Activated CD8-positive, alpha-beta T cell treated with anti-CD3 and anti-CD28 coated beads for 36 hours (primary cell): Measurements from ENCODE around the gene SGK1. TPM values are rescaled to one million over a fixed set of nuclear protein-coding genes. Genes with fewer than 3 reads are reported as not detected.

Experiments used
- ATAC-seq: fragments of 200-7000 bp; cut with Tn5 transposase; one replicate; pipeline ENCODE4 v1.10.0; 2021; ENCODE audit warnings: mild to moderate bottlenecking, moderate library complexity
- CTCF ChIA-PET: fragments of 350-600 bp; sonication (Branson Sonifier 250); formaldehyde crosslinking; loops from one replicate; lab custom pipeline; 2021; ENCODE audit warnings: antibody characterized with exemption; lab: Charles Lee
- POLR2A ChIA-PET: fragments of 350-600 bp; sonication (Branson Sonifier 250); formaldehyde crosslinking; loops from one replicate; lab custom pipeline; 2021; ENCODE audit warnings: antibody characterized with exemption; lab: Charles Lee
- DNase-seq: peaks from one replicate; pipeline ENCODE4 v3.0.0-alpha.2; 2020
- H3K27ac Mint-ChIP-seq: one replicate; pipeline ENCODE4 v1.8.0; 2021; ENCODE audit warnings: mild to moderate bottlenecking, mixed read lengths
- H3K27me3 Mint-ChIP-seq: one replicate; pipeline ENCODE4 v1.8.0; 2021; ENCODE audit warnings: mixed read lengths
- H3K36me3 Mint-ChIP-seq: one replicate; pipeline ENCODE4 v1.8.0; 2021; ENCODE audit warnings: low read depth, mixed read lengths
- H3K4me1 Mint-ChIP-seq: one replicate; pipeline ENCODE4 v1.8.0; 2021; ENCODE audit warnings: low read depth, mixed read lengths
- H3K4me3 Mint-ChIP-seq: one replicate; pipeline ENCODE4 v1.8.0; 2021; ENCODE audit warnings: mild to moderate bottlenecking, moderate library complexity, mixed read lengths
- H3K9me3 Mint-ChIP-seq: one replicate; pipeline ENCODE4 v1.8.0; 2021; ENCODE audit warnings: mixed read lengths
- intact Hi-C: fragments of 100-400 bp; cut with micrococcal nuclease; formaldehyde crosslinking; loops from one replicate; pipeline ENCODE4 v1.10.0; 2022
- total RNA-seq, 2 experiments: library from RNA; stranded (reverse); gene quantifications; one replicate each; pipeline ENCODE4 v1.2.3, GENCODE V29; 2021
- TF ChIP-seq, protein P1 (sequence below): fragments of 200-600 bp; IDR thresholded peaks from one replicate; pipeline ENCODE4 v1.8.0; 2022; ENCODE audit warnings: antibody characterized with exemption, mild to moderate bottlenecking

The SGK1 gene
- total RNA-seq, 2 experiments from 2014 or later: 46.4 to 53.4 TPM

DNA sequence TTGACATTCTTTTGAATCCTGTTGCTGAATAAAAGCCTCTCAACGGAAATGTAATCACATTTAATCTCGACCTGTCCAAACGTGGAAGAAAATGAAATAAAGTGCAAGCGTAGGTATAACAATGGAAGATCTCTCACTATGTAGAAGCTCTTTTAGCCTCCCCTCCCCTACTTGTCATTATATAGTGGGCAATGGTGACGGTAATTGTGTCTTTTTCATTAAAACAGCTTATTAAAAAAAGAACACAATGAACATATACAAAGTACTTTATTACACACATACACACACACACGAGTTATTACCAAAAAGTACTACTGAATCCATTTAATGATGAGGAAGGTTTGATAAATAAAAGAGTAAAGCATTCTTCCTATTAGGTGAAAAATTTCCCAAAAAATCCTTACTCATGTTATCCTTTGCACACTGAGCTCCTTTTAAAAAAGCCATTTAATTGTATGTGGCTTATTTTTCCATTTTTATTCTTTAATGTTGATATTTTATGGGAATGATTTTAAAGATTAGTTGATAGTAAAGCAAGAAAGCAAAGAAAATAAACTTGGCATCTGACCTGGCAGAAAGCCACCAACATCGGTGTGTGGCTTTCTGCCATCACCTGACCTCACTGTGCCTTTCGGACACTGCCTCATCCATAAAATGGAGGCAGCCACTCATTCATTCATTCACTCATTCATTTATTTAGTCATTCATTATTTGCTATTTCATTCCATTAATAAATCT lies 493 bp upstream of the SGK1 start:
- no peak overlapping the region for H3K27ac Mint-ChIP-seq

DNA sequence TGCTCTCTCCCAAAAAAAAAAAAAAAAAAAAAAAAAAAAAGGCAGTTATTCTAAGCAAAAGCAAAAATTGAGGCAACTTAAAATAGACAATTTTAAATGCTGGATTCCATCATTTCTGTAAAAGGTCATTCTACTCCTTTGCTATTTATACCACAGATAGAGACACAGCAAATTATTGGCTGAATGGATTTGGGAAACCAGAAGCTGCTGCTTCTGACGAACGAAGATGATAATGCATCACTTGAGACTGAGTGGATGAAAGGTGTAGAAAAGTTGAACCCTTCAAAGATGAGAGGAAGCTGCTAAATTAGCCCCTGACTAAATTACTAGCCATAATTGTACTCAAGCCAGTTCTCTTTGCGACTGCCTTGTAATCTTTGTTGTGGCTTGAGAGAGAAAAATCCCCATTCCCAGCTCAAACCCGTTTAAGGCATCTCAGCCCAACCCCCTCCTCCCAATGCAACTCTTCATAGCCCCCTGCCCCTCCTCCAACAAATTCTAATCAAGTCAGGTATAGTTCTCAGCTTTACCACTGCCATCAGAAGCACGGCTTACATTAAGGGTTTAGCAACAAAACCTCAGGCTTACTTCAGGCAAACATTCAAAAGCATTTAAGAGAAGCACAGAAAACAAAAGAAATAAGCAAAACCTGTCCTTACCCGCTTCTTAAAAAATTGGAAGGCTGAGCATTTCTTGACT lies 1.0 kb downstream of the SGK1 start:
- TF ChIP-seq, protein P1, sequence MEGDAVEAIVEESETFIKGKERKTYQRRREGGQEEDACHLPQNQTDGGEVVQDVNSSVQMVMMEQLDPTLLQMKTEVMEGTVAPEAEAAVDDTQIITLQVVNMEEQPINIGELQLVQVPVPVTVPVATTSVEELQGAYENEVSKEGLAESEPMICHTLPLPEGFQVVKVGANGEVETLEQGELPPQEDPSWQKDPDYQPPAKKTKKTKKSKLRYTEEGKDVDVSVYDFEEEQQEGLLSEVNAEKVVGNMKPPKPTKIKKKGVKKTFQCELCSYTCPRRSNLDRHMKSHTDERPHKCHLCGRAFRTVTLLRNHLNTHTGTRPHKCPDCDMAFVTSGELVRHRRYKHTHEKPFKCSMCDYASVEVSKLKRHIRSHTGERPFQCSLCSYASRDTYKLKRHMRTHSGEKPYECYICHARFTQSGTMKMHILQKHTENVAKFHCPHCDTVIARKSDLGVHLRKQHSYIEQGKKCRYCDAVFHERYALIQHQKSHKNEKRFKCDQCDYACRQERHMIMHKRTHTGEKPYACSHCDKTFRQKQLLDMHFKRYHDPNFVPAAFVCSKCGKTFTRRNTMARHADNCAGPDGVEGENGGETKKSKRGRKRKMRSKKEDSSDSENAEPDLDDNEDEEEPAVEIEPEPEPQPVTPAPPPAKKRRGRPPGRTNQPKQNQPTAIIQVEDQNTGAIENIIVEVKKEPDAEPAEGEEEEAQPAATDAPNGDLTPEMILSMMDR: no peak
- Mint-ChIP-seq H3K27me3 (peaks cover 19% of the 10 kb centered on the region), H3K27ac (no peak overlapping the region), H3K4me3 (peak overlapping the region; percentile 79), H3K36me3 (no peaks in the 10 kb centered on the region), H3K4me1 (peaks cover 24% of the 10 kb centered on the region), H3K9me3 (peaks cover 9% of the 10 kb centered on the region)
- ChIA-PET CTCF (interaction anchor here (0.9 to 2.2 kb wide), 4 partner anchors 8 to 161 kb away, joined by 3 to 9 read pairs (median 4); no protein-coding TSS in a partner anchor), POLR2A (interaction anchor here (1.0 to 1.4 kb wide), 2 partner anchors 141 to 143 kb away, joined by 3 read pairs; no protein-coding TSS in a partner anchor)
- ATAC-seq (no peak), DNase-seq (no peak)
- intact Hi-C loops: no loop called here

More for the DNA sequence above, 493 bp upstream of the SGK1 start:
- ATAC-seq (no peak), DNase-seq (no peak)
- TF ChIP-seq, protein P1: no peak
- peaks cover 21% of the 10 kb centered on the region for H3K4me1 Mint-ChIP-seq
- intact Hi-C loops: no loop called here
- CTCF ChIA-PET: interaction anchor here (1.0 to 2.2 kb wide), 4 partner anchors 10 to 323 kb away, joined by 3 to 9 read pairs (median 4); no protein-coding TSS in a partner anchor
- POLR2A ChIA-PET: interaction anchor here (0.7 to 1.4 kb wide), 3 partner anchors 142 to 198 kb away, joined by 3 read pairs; no protein-coding TSS in a partner anchor
- H3K36me3 Mint-ChIP-seq: no peaks in the 10 kb centered on the region
- H3K9me3 Mint-ChIP-seq: peaks cover 9% of the 10 kb centered on the region
- peak overlapping the region; percentile 79 for H3K4me3 Mint-ChIP-seq
- peaks cover 19% of the 10 kb centered on the region for H3K27me3 Mint-ChIP-seq

DNA sequence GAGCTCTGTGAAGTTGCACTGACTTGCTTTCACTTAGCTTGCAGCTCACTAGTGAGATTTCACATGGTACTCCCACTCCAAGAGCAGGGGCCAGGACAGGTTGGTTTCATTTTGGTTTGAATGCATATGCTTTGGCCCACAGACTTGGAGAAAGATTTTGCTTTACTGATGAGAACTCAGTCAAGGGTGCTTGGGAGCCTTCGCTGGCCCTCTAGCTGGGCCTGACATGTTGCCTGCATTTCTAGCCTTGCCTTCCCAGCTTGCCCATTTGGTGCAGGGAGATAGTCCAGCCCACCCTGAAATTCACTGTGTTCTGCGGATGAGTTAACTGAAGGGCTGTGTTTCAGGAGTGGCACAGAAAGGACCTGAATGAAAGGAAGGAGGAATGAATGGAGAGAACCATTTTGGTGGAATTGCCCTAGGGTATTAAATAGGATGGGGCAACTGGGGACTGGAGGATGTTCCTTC lies 1.9 kb downstream of the SGK1 start:
- Mint-ChIP-seq H3K36me3 (no peaks in the 10 kb centered on the region), H3K27ac (no peak overlapping the region), H3K4me3 (no peak overlapping the region), H3K9me3 (peaks cover 9% of the 10 kb centered on the region), H3K27me3 (peaks cover 19% of the 10 kb centered on the region), H3K4me1 (peaks cover 24% of the 10 kb centered on the region)
- TF ChIP-seq, protein P1: no peak
- peak; percentile 41 for ATAC-seq
- ChIA-PET POLR2A (no interaction called here), CTCF (no interaction called here)
- intact Hi-C loops: no loop called here
- DNase-seq: peak; percentile 17

DNA sequence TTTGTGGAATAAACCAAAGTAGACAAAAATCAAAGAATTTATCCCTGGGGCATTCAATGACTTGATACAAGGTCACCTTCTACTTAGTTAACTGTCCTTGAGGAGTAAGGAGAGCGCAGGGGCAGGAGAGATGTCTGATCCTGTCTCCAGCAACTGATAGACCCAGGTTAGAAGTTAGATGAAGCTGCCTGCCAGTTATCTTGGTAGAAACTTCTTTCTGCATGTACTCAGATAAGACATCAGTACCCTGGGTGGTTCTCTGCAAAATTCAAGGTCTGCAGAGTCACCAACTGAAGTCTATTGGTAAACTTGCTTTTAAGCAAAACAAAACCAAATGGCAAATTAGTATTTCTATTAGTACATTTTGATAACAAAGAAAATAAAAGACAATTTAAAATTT lies 2.7 kb downstream of the SGK1 start:
- no peak overlapping the region for H3K27ac Mint-ChIP-seq
- H3K27me3 Mint-ChIP-seq: peaks cover 19% of the 10 kb centered on the region
- H3K4me3 Mint-ChIP-seq: no peak overlapping the region
- intact Hi-C loops: no loop called here
- peaks cover 24% of the 10 kb centered on the region for H3K4me1 Mint-ChIP-seq
- DNase-seq (no peak), ATAC-seq (no peak)
- TF ChIP-seq, protein P1: no peak
- ChIA-PET CTCF (no interaction called here), POLR2A (no interaction called here)
- H3K9me3 Mint-ChIP-seq: peaks cover 9% of the 10 kb centered on the region
- H3K36me3 Mint-ChIP-seq: no peaks in the 10 kb centered on the region
